ENCODE results near the gene STAM2.

- TF ChIP-seq CTCF (conservative IDR thresholded peaks at IDR 0.05; ENCODE audit: low read depth, low read length) (no peak), EZH2 (IDR thresholded peaks at IDR 0.05; ENCODE audit: borderline replicate concordance, low read depth, low read length, poor library complexity, severe bottlenecking) (no peak)
Observed at GRCh38 chr2:152162141-152162540, 13.4 kb downstream of the STAM2 start.

Measured in A673 (cell line).